ENCODE measurements around the gene PDE6B.
"Not testable (repeated sequence)": the region's sequence is repeated elsewhere in the genome, so short reads cannot be mapped to it uniquely, and the experiment has no call there.

PDE6B gene

GRCh38 chr4:635851-636627 lies 10.7 kb downstream of the PDE6B start:
- no peak for DNase-seq (ENCODE audit: low spot score)

DNA sequence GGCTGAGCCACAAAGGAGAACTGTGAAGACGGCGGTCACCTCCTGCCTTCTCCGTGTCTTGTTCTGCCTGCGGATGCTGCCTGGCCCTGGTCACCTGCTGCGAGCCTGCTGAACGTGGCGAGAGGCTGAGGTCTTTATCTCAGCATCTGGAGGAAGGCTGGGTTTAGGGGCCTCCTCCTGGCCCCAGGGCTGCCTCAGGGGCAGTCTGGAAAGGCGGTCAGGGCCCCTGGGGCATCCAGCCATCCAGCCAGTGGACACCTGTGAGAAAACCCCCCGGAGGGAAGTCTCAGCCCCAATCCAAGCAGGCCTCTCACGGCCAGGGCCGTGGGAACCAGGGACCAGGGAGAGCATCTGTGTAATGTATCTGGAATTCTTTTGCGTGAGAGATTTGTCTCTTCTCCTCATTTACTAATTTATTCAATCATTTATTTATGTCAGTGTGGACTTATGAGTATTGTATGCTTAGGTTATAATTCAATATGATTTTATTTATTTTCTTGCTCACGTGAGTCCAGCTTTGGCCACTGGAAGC lies 11.3 kb downstream of the PDE6B start:
- DNase-seq (ENCODE audit: low spot score), result no peak

DNA sequence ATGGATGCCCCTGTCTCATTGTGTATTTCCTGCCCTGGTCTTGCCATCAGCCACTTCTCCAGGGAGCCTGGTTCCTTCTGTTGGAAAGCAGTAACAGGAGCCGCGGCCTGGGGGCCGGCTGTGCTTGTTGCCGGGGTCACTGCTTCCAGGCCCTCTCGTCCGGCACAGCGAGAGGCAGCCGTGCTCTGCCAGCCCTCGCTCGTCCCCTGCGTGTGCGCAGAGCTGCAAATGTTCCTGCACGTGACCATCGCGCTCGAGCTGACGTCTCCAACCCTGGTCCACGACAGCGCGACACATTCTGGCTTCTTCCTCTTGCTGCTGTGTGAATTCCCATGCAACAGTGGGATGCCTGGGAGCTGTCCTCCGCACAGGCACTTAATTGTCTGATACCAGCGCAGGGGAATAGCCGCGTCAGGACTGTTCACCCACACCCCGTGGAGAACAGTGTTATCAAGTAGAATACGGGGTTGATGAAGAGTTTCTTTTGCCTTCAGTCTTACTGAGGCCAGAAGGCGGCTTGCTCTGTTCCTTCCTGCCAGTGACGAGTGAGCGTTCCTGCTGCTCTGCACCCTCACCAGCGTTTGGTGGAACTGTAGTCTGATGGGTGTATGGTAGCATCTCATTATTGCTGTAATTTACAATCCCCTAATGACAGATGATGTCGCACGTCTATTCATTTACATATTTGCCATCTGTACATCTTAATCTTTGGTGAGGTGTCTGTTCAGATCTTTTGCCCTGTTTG lies 12.3 kb downstream of the PDE6B start:
- no peak for DNase-seq (ENCODE audit: low spot score)

- DNase-seq (ENCODE audit: low spot score), result not testable (repeated sequence)
Observed at GRCh38 chr4:642366-642765, 17.0 kb downstream of the PDE6B start.

DNA sequence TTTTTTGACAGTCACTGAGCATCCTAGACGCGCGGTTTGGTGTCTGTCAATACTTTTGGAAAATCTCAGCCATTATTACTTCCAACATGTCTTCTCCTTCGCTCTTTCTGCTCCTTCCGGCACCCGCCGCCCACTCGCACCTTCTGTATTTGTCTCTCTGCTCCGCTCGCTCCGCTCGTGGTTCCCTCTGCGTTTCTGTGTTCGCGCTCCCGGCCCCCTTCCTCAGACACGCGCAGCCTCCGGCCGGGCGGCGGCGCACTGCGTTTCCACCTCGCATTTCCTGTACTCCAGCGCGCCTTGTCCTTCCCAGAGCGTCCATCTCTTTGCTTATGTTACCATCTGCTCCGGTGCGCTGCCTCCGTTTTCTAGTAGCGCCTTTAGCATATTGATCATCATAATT lies 21.1 kb downstream of the PDE6B start:
- DNase-seq (ENCODE audit: low spot score), result no peak

DNA sequence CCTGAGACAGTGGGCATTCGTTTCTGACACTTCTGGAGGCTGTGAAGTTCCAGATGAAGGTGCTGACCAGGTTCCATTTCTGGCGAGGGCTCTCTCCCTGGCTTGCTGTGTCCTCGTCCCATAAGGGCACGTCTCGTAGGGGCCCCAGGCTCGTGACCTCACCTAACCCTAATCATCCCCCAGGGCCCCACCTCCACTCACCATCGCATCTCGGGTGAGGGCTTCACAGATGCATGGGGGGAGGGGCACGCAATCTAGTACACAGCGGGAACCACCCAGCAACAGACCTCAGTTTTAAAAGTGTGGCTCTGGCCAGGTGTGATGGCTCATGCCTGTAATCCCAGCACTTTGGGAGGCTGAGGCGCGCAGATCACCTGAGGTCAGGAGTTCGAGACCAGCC lies 22.1 kb downstream of the PDE6B start:
- DNase-seq (ENCODE audit: low spot score), result no peak

DNA sequence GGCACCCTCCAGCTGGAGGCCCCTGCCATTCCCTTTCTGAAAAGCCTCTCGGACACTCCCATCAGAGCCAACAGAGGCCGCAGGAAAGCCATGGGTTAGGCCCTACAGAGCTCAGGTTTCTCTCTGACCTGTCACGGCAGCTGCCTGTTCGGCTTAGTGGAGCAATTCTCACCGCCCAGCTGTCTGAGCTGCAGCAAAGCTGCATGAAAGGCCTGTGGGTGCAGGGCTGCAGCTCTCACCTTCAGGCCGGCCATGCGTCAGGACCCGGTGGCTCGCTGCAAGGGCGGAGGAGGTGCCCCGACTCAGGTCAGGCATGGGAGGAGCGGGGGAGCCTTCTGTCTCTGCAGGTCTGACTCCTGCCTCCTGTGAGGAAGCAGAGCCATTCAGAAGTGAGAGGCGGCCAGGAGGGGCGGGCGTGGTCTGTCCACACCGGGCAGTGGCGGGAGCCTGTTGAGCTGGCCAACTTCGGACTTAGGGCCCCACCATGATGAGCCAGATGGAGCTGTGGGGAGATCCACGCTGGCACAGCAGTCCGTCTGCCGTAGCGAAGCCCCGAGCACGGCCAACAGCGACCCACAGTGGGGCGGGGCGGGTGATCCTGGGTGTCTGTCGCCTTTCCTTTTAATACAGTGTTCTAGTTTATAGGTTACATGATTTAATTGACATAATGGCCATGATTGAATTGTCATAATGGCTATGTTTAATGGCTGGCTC lies 23.4 kb downstream of the PDE6B start:
- no peak for DNase-seq (ENCODE audit: low spot score)

DNA sequence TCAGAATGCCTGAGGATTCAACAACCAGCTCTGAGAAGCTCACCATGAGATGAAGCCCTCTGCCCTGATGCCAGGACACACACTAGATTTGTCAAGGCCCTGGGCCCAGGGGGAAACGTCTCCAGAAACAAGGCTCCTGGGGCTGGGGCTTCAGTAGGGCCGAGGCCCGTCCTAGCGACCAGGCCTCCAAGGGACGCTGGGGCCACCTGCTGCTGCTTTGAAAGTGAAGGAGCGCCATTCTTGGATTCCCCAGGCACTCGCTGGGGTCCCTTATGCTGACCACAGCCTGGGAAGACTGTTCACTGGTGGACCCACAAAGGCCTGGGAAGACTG lies 23.9 kb downstream of the PDE6B start:
- DNase-seq (ENCODE audit: low spot score), result no peak

DNA sequence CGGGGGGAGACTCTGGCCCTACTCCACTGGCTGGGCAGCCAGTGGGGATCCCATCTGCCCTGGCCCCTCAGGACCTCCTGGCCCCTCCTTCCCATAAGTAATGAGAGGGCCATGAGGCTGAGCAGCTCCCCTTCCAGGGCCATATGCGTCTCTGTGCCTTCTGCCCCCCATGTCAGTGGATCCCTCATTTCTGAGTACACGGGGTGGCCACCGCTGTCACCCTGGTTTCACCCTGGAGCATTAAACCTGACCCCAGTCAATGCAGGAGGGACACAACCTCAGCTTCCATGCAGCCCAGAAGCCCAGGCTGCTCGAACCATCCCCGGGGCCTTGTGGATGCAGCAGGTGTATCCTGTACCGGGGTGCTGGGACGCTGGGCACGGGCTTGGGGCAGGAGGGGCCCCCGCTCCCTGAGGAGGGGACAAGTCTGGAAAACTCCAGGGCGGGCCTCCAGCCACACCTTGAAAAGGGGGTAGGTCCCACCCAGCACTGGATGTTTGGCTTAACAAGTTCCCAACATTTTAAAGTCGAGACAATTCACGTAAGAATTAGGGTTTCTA lies 24.5 kb downstream of the PDE6B start:
- DNase-seq (ENCODE audit: low spot score), result no peak

GRCh38 chr4:650461-650860 lies 25.1 kb downstream of the PDE6B start:
- no peak for DNase-seq (ENCODE audit: low spot score)

- no peak for DNase-seq (ENCODE audit: low spot score)
Observed at GRCh38 chr4:650951-651883, 25.8 kb downstream of the PDE6B start.

GRCh38 chr4:651884-652642 lies 26.7 kb downstream of the PDE6B start:
- DNase-seq (ENCODE audit: low spot score), result no peak

DNA sequence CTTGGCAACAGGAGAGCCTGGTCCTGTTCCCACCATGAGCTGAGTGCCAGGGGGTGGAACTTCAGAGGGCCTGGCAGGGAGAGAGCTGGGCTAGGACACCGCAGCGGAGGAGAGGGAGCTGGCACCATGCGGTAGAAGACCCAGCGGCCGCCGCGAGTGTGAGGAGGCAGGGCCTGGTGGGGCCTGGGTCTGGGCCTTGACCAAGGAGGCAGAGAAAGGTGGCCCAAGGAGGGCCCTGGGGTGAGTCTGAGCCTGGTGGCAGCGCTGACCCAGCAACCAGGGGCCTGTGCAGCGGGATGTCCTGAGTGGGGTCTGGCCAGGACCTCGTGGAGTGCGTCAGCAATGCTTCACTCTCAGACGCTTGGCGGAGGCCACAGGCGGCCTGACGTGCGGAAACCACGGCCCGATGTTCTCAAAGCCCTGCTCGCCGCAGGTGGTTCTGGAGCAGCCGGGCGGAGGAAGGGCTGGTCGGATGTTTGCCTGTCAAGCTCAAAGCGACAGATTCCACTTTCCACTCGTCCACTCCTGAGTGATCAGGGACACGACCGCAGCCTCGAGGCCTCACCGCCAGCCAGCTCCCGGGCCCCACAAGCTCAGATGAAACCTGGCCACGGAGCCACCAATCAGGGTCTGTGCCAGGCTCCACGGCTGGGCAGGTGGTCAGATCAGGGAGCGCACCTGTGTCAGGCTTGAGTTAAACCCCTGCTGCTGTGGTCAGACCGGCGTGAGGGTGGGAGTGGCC lies 27.9 kb downstream of the PDE6B start:
- no peak for DNase-seq (ENCODE audit: low spot score)

DNA sequence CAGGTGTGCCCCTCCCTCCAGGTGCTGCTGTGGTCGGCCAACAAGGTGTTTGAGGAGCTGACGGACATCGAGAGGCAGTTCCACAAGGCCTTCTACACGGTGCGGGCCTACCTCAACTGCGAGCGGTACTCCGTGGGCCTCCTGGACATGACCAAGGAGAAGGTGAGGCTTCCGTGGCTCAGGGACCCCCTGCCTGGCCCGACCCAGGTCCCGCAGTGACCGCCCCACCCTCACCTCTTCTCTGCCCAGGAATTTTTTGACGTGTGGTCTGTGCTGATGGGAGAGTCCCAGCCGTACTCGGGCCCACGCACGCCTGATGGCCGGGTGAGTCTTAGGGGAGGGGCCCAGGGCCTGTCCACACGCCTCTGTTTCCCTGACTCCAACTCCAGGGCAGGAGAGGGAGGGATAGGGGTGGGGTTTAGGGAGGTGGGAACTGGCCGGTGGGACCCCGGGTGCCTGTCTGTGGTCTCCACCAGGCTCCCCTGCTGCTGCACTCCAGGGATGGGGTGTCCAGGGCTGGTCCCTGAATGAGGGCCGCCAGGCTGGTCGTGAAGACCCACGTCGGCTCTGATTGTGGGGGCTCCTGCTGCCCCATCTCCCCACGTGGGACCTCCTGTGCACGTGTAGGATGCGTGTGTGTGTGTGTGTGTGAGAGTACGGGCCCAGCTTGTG lies 28.6 kb downstream of the PDE6B start:
- DNase-seq (ENCODE audit: low spot score), result no peak

GRCh38 chr4:654503-654845 lies 29.1 kb downstream of the PDE6B start:
- DNase-seq (ENCODE audit: low spot score), result no peak

DNA sequence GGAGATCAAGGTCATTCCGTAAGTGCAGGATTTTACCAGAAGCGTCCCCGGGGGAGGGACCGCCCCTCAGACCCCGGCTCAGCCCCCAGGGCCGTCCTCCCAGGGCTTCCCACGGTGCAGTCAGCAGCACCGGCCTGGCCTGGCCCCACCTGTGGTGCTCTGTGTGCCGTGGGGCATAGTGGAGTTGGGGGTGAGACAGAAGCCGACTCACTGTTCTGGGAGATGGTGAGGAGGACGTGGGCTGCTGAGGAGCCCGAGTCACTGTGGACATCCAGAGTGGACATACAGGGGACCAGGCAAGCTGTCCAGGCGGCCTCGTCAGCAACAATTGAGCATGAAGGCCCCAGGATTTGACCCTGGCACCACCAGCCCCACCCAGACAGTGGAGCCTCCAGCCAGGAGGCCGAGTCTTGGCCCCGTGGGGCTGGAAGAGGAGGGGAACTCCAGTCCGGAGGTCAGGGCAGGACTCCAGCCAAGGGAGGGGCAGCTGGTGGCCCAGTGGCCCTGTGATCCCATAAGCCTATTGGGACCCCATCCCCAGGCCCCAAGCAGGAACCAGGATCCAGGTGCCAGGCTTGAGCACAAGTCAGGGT lies 29.6 kb downstream of the PDE6B start:
- DNase-seq (ENCODE audit: low spot score), result no peak

- DNase-seq (ENCODE audit: low spot score), result no peak
Observed at GRCh38 chr4:655464-656151, 30.2 kb downstream of the PDE6B start.
